SK-N-SH treated with all-trans-retinoic acid at 6 μM for 48 hours (cell line): Measurements from ENCODE around the gene NEIL3.

Experiments
- ATAC-seq: fragments of 200-7000 bp; cut with Tn5 transposase; 3 replicates; pipeline ENCODE4 v1.9.1; 2020; ENCODE audit warnings: mild to moderate bottlenecking, moderate library complexity
- ARNTL ChIP-seq: fragments of 450-650 bp; formaldehyde crosslinking; IDR thresholded peaks from 2 replicates; pipeline ENCODE4 v1.5.0; 2020; ENCODE audit warnings: low read depth, mild to moderate bottlenecking, moderate library complexity, borderline replicate concordance
- BACH2 ChIP-seq: fragments of 250-450 bp; sonication (Bioruptor Pico); IDR thresholded peaks from 2 replicates; pipeline ENCODE4 v1.9.0; 2021; ENCODE audit warnings: mild to moderate bottlenecking, borderline replicate concordance
- CREB5 ChIP-seq: fragments of 250-450 bp; sonication (Bioruptor Pico); IDR thresholded peaks from 2 replicates; pipeline ENCODE4 v1.5.1; 2020; ENCODE audit warnings: low read depth, mild to moderate bottlenecking, moderate library complexity
- CSDC2 ChIP-seq: fragments of 250-450 bp; sonication (Bioruptor Pico); IDR thresholded peaks from 2 replicates; pipeline ENCODE4 v1.5.0; 2020; ENCODE audit warnings: mild to moderate bottlenecking, moderate library complexity
- ESRRG ChIP-seq: fragments of 250-450 bp; sonication (Bioruptor Pico); IDR thresholded peaks from 2 replicates; pipeline ENCODE4 v1.6.1; 2021; ENCODE audit warnings: mild to moderate bottlenecking
- OSR1 ChIP-seq: fragments of 250-450 bp; sonication (Bioruptor Pico); IDR thresholded peaks from 2 replicates; pipeline ENCODE4 v1.8.0; 2022; ENCODE audit warnings: moderate library complexity, mild to moderate bottlenecking, inconsistent platforms
- PATZ1 ChIP-seq: fragments of 250-450 bp; sonication (Bioruptor Pico); IDR thresholded peaks from 2 replicates; pipeline ENCODE4 v1.8.0; 2020; ENCODE audit warnings: mild to moderate bottlenecking, moderate library complexity, borderline replicate concordance
- PPARA ChIP-seq: fragments of 250-450 bp; sonication (Bioruptor Pico); IDR thresholded peaks from 2 replicates; pipeline ENCODE4 v1.5.0; 2020; ENCODE audit warnings: mild to moderate bottlenecking, borderline replicate concordance
- RARB ChIP-seq: fragments of 250-450 bp; sonication (Bioruptor Pico); IDR thresholded peaks from 2 replicates; pipeline ENCODE4 v1.8.0; 2021; ENCODE audit warnings: mild to moderate bottlenecking, moderate library complexity
- SNAI2 ChIP-seq: fragments of 250-450 bp; sonication (Bioruptor Pico); IDR thresholded peaks from 2 replicates; pipeline ENCODE4 v1.5.0; 2020; ENCODE audit warnings: mild to moderate bottlenecking, moderate library complexity
- TOX ChIP-seq: fragments of 250-450 bp; sonication (Bioruptor Pico); IDR thresholded peaks from 2 replicates; pipeline ENCODE4 v1.8.0; 2021; ENCODE audit warnings: mild to moderate bottlenecking, moderate library complexity, borderline replicate concordance
- ZC3H10 ChIP-seq: fragments of 250-450 bp; sonication (Bioruptor Pico); IDR thresholded peaks from 2 replicates; pipeline ENCODE4 v1.5.1; 2021; ENCODE audit warnings: mild to moderate bottlenecking, moderate library complexity
- ZFP3 ChIP-seq: fragments of 250-450 bp; sonication (Bioruptor Pico); IDR thresholded peaks from 2 replicates; pipeline ENCODE4 v1.5.0; 2020; ENCODE audit warnings: mild to moderate bottlenecking, moderate library complexity
- ZFP30 ChIP-seq: fragments of 450-650 bp; formaldehyde crosslinking; IDR thresholded peaks from 2 replicates; pipeline ENCODE4 v1.5.0; 2022; ENCODE audit warnings: mild to moderate bottlenecking, moderate library complexity
- ZNF565 ChIP-seq: fragments of 450-650 bp; formaldehyde crosslinking; conservative IDR thresholded peaks from 2 replicates; pipeline ENCODE4 v1.5.0; 2020; ENCODE audit warnings: low read depth, mild to moderate bottlenecking, moderate library complexity
- ZNF70 ChIP-seq: fragments of 450-650 bp; formaldehyde crosslinking; IDR thresholded peaks from 2 replicates; pipeline ENCODE4 v1.5.0; 2020; ENCODE audit warnings: mild to moderate bottlenecking, moderate library complexity
- ZNF8 ChIP-seq: fragments of 450-650 bp; formaldehyde crosslinking; IDR thresholded peaks from 2 replicates; pipeline ENCODE4 v1.5.0; 2020; ENCODE audit warnings: mild to moderate bottlenecking, moderate library complexity
- TF ChIP-seq, protein P1 (sequence below): fragments of 250-450 bp; sonication (Bioruptor Pico); IDR thresholded peaks from 2 replicates; pipeline ENCODE4 v1.8.0; 2021; ENCODE audit warnings: low read depth, mild to moderate bottlenecking, moderate library complexity, borderline replicate concordance

The NEIL3 gene

GRCh38 chr4:177369372-177369771 is 59.7 kb downstream of the NEIL3 start (continued):
- no peak for TF ChIP-seq CREB5 (CRISPR knock-in tag)

- TF ChIP-seq TOX (CRISPR knock-in tag): no peak
- no peak for TF ChIP-seq ZNF565 (CRISPR knock-in tag)
- TF ChIP-seq, protein P1, sequence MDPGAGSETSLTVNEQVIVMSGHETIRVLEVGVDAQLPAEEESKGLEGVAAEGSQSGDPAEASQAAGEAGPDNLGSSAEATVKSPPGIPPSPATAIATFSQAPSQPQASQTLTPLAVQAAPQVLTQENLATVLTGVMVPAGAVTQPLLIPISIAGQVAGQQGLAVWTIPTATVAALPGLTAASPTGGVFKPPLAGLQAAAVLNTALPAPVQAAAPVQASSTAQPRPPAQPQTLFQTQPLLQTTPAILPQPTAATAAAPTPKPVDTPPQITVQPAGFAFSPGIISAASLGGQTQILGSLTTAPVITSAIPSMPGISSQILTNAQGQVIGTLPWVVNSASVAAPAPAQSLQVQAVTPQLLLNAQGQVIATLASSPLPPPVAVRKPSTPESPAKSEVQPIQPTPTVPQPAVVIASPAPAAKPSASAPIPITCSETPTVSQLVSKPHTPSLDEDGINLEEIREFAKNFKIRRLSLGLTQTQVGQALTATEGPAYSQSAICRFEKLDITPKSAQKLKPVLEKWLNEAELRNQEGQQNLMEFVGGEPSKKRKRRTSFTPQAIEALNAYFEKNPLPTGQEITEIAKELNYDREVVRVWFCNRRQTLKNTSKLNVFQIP (CRISPR knock-in tag): no peak
- TF ChIP-seq PPARA (CRISPR knock-in tag): no peak
- TF ChIP-seq PATZ1: no peak
- no peak for TF ChIP-seq OSR1 (CRISPR knock-in tag)
- TF ChIP-seq ARNTL (CRISPR knock-in tag): no peak
- TF ChIP-seq ZFP3 (CRISPR knock-in tag): no peak
- no peak for TF ChIP-seq ESRRG (CRISPR knock-in tag)
- no peak for TF ChIP-seq BACH2 (CRISPR knock-in tag)
Measured at GRCh38 chr4:177371461-177371860, 61.8 kb downstream of the NEIL3 start.

GRCh38 chr4:177374966-177375365 is 65.3 kb downstream of the NEIL3 start:
- TF ChIP-seq ARNTL (CRISPR knock-in tag) (no peak), ZC3H10 (no peak), RARB (CRISPR knock-in tag) (no peak), OSR1 (CRISPR knock-in tag) (no peak)
- ATAC-seq: no peak

More at GRCh38 chr4:177371461-177371860, 61.8 kb downstream of the NEIL3 start:
- ATAC-seq: no peak

- TF ChIP-seq RARB (CRISPR knock-in tag) (no peak), OSR1 (CRISPR knock-in tag) (no peak), ZFP3 (CRISPR knock-in tag) (no peak)
- TF ChIP-seq, protein P1 (CRISPR knock-in tag): no peak
Measured at GRCh38 chr4:177375372-177375771, 65.7 kb downstream of the NEIL3 start.

DNA sequence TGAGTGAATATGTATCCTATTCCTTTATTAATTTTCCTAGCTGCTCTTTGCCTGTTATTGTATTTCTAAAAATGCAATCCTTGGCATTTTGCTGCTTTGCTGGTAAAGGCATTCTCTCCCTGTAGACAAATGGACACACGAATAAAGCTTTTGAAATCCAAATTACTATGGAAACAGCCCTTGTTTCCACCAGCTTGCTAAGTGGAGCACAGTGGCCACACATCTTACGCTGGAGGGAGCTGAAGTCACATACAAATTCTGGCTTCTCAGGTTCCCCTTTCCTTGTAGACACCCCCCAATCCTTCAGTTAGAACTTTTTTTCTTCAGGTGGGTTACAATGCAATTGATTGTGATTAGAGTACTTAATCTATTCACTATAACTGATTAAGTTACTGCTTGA is 66.3 kb downstream of the NEIL3 start:
- no peak for ATAC-seq
- TF ChIP-seq, protein P1 (CRISPR knock-in tag): no peak
- no peak for TF ChIP-seq ZNF8 (CRISPR knock-in tag)
- TF ChIP-seq ZC3H10: no peak
- no peak for TF ChIP-seq SNAI2 (CRISPR knock-in tag)
- no peak for TF ChIP-seq ESRRG (CRISPR knock-in tag)
- no peak for TF ChIP-seq ZFP3 (CRISPR knock-in tag)
- TF ChIP-seq ZNF565 (CRISPR knock-in tag): no peak
- no peak for TF ChIP-seq TOX (CRISPR knock-in tag)
- no peak for TF ChIP-seq CSDC2 (CRISPR knock-in tag)
- TF ChIP-seq ZFP30: no peak
- TF ChIP-seq OSR1 (CRISPR knock-in tag): no peak
- no peak for TF ChIP-seq ZNF70 (CRISPR knock-in tag)
- TF ChIP-seq PATZ1: no peak

More at GRCh38 chr4:177375372-177375771, 65.7 kb downstream of the NEIL3 start:
- ATAC-seq: no peak
